Ovary (tissue), 3 donors: Measurements from ENCODE around the gene JMJD7.

Source experiments
- CTCF ChIP-seq, 3 donors: fragments of 450-650 bp in 2 of 3; fragments of 200-600 bp in 1 of 3; IDR thresholded peaks; one replicate each; pipeline versions ENCODE4 v1.5.1 to v1.8.0; 2016 to 2022; ENCODE audit warnings: antibody characterized with exemption in 3 of 3, mild to moderate bottlenecking in 1 of 3
- EP300 ChIP-seq: sonication (generic); formaldehyde crosslinking; IDR thresholded peaks from one replicate; pipeline ENCODE4 v1.6.1; 2017; ENCODE audit warnings: antibody characterized with exemption
- POLR2A ChIP-seq: fragments of 450-650 bp; IDR thresholded peaks from one replicate; pipeline ENCODE4 v1.6.1; 2017; ENCODE audit warnings: antibody characterized with exemption, mild to moderate bottlenecking, moderate library complexity
- donor health status: DM: no; HTN: no; CAD: no.

GRCh38 chr15:41832208-41832607, 4.3 kb downstream of the JMJD7 start:
- no peak for TF ChIP-seq CTCF (IDR thresholded peaks at IDR 0.05)
- TF ChIP-seq EP300: no peak
- no peak for TF ChIP-seq POLR2A
